ENCODE results near the gene IRF3.

Gene IRF3

GRCh38 chr19:49676784-49677230 lies 11.2 kb upstream of the IRF3 start:
- Histone ChIP-seq H3K9ac (ENCODE audit: low read length) (peak overlapping the region; percentile 95), H3K4me1 (ENCODE audit: control insufficient read depth, low read depth, low read length) (peaks cover 18% of the 10 kb centered on the region), H3K27ac (ENCODE audit: low read length) (peak overlapping the region; percentile 85), H3K36me3 (ENCODE audit: control insufficient read depth, low read depth, low read length) (peaks cover 9% of the 10 kb centered on the region), H3K9me3 (ENCODE audit: control insufficient read depth, low read depth, low read length) (no peaks in the 10 kb centered on the region), H3K27me3 (ENCODE audit: control insufficient read depth, insufficient read depth, low read length) (no peaks in the 10 kb centered on the region), H3K4me3 (ENCODE audit: low read length) (peak overlapping the region; percentile 98)

GRCh38 chr19:49676136-49676783 lies 10.6 kb upstream of the IRF3 start:
- H3K4me1 ChIP-seq (ENCODE audit: control insufficient read depth, low read depth, low read length), result peaks cover 19% of the 10 kb centered on the region

DNA sequence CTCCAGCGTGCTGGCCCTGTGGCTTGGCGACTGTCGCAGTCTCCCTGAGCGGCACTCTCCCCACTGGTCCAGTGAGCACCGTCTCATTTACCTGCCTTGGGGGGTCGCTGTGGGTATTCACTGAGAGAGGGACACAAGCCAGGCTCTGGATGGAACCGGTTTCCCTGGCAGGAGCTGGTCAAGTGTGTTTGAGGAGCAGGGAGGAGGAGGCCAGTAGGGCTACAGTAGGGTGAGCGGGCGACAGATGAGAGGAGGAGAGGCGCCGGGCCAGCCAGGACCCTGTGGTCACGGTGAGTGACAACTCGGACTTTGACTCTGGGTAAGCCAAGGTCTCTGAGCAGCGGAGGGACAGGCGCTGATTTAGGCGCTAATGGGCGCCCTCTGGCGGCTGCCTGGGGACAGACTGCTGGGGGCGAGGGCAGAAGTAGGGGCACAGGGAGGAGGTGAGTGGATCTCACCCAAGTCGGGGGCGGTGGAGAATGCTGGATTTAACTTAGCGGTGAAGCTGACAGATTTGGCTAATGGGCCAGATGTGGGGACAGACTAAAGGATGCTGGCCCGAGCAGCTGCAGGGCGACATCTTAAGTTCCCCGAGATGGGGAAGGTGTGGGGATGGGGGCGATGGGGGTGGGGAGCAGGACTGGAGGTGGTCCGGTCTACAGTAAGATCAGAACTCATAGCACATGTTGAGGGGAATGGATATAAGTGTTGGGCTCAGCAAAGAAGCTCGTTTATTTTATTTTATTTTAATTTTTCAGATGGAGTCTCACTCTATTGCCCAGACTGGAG lies 6.7 kb upstream of the IRF3 start:
- Histone ChIP-seq H3K4me3 (ENCODE audit: low read length) (peak overlapping the region; percentile 35), H3K4me1 (ENCODE audit: control insufficient read depth, low read depth, low read length) (peaks cover 4% of the 10 kb centered on the region), H3K27ac (ENCODE audit: low read length) (peak overlapping the region; percentile 29), H3K36me3 (ENCODE audit: control insufficient read depth, low read depth, low read length) (peaks cover 7% of the 10 kb centered on the region), H3K9me3 (ENCODE audit: control insufficient read depth, low read depth, low read length) (no peaks in the 10 kb centered on the region), H3K27me3 (ENCODE audit: control insufficient read depth, insufficient read depth, low read length) (no peaks in the 10 kb centered on the region), H3K9ac (ENCODE audit: low read length) (peak overlapping the region; percentile 30)

More at GRCh38 chr19:49676136-49676783, 10.6 kb upstream of the IRF3 start:
- H3K27ac ChIP-seq (ENCODE audit: low read length), result peak overlapping the region; percentile 99
- peaks cover 5% of the 10 kb centered on the region for H3K36me3 ChIP-seq (ENCODE audit: control insufficient read depth, low read depth, low read length)
- H3K9me3 ChIP-seq (ENCODE audit: control insufficient read depth, low read depth, low read length), result no peaks in the 10 kb centered on the region
- no peaks in the 10 kb centered on the region for H3K27me3 ChIP-seq (ENCODE audit: control insufficient read depth, insufficient read depth, low read length)
- H3K4me3 ChIP-seq (ENCODE audit: low read length), result peak overlapping the region; percentile 70
- peak overlapping the region; percentile 94 for H3K9ac ChIP-seq (ENCODE audit: low read length)

DNA sequence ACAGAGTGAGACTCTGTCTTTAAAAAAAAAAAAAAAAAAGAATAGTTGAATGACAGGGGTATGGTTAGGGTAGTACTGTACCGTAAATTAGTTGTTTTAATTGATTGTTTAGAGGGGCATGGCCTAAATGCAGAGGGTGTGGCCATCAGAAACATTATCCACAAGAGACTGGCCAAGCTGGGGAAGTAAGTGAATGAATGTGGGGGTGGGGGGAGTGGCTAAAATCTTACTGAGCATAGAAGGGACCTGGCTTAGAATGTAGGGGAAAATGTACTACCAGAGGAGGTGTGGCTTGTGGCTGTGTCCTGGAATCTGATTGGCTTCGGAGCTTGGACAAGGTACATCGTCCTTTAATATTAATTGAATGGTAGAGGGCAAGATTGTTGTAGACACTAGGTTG lies 3.9 kb upstream of the IRF3 start:
- Histone ChIP-seq H3K36me3 (ENCODE audit: control insufficient read depth, low read depth, low read length) (peaks cover 7% of the 10 kb centered on the region), H3K4me1 (ENCODE audit: control insufficient read depth, low read depth, low read length) (peaks cover 10% of the 10 kb centered on the region), H3K27me3 (ENCODE audit: control insufficient read depth, insufficient read depth, low read length) (no peaks in the 10 kb centered on the region), H3K27ac (ENCODE audit: low read length) (no peak overlapping the region), H3K4me3 (ENCODE audit: low read length) (no peak overlapping the region), H3K9me3 (ENCODE audit: control insufficient read depth, low read depth, low read length) (no peaks in the 10 kb centered on the region), H3K9ac (ENCODE audit: low read length) (no peak overlapping the region)

GRCh38 chr19:49667473-49667872 lies 1.8 kb upstream of the IRF3 start:
- Histone ChIP-seq H3K36me3 (ENCODE audit: control insufficient read depth, low read depth, low read length) (peaks cover 11% of the 10 kb centered on the region), H3K4me1 (ENCODE audit: control insufficient read depth, low read depth, low read length) (peaks cover 10% of the 10 kb centered on the region), H3K27me3 (ENCODE audit: control insufficient read depth, insufficient read depth, low read length) (no peaks in the 10 kb centered on the region), H3K9me3 (ENCODE audit: control insufficient read depth, low read depth, low read length) (no peaks in the 10 kb centered on the region), H3K27ac (ENCODE audit: low read length) (no peak overlapping the region), H3K9ac (ENCODE audit: low read length) (no peak overlapping the region), H3K4me3 (ENCODE audit: low read length) (no peak overlapping the region)

DNA sequence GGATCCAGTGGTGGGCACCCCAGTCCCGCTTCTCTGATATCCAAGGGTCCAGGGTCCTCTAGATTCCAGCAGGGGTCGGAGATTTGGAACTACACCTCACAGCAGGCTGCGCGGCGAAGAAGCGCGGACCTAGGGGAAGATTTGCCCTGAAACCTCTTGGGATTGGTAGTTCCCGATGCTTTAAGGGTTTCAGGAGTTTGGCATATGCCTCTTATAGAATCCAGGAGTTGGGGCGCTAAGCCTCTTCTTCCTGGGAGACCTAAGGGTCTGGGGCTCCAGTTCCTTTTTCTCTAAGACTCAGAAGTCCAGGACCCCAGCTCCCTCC lies 425 bp upstream of the IRF3 start:
- Histone ChIP-seq H3K4me3 (ENCODE audit: low read length) (peak overlapping the region; percentile 98), H3K36me3 (ENCODE audit: control insufficient read depth, low read depth, low read length) (peaks cover 25% of the 10 kb centered on the region), H3K9ac (ENCODE audit: low read length) (peak overlapping the region; percentile 72), H3K9me3 (ENCODE audit: control insufficient read depth, low read depth, low read length) (no peaks in the 10 kb centered on the region), H3K4me1 (ENCODE audit: control insufficient read depth, low read depth, low read length) (peaks cover 5% of the 10 kb centered on the region), H3K27me3 (ENCODE audit: control insufficient read depth, insufficient read depth, low read length) (no peaks in the 10 kb centered on the region), H3K27ac (ENCODE audit: low read length) (no peak overlapping the region)

DNA sequence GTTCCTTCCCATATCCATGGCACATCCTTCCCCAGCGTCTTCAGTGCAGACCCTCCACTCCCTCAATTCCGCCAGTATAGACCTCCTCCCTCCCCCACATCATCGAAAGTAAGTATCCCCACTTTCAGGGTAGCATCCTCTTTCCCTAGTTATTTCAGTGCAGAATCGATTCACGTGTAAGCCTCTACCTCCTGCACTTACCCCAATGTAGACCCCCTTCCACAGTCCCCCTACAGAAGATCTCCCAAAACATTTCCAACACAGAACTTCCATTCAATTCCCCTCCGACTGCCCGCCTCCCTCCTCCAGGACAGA lies 664 bp downstream of the IRF3 start:
- Histone ChIP-seq H3K4me3 (ENCODE audit: low read length) (peak overlapping the region; percentile 98), H3K9me3 (ENCODE audit: control insufficient read depth, low read depth, low read length) (no peaks in the 10 kb centered on the region), H3K36me3 (ENCODE audit: control insufficient read depth, low read depth, low read length) (peaks cover 25% of the 10 kb centered on the region), H3K27me3 (ENCODE audit: control insufficient read depth, insufficient read depth, low read length) (no peaks in the 10 kb centered on the region), H3K27ac (ENCODE audit: low read length) (peak overlapping the region; percentile 55), H3K9ac (ENCODE audit: low read length) (peak overlapping the region; percentile 72), H3K4me1 (ENCODE audit: control insufficient read depth, low read depth, low read length) (peaks cover 5% of the 10 kb centered on the region)

DNA sequence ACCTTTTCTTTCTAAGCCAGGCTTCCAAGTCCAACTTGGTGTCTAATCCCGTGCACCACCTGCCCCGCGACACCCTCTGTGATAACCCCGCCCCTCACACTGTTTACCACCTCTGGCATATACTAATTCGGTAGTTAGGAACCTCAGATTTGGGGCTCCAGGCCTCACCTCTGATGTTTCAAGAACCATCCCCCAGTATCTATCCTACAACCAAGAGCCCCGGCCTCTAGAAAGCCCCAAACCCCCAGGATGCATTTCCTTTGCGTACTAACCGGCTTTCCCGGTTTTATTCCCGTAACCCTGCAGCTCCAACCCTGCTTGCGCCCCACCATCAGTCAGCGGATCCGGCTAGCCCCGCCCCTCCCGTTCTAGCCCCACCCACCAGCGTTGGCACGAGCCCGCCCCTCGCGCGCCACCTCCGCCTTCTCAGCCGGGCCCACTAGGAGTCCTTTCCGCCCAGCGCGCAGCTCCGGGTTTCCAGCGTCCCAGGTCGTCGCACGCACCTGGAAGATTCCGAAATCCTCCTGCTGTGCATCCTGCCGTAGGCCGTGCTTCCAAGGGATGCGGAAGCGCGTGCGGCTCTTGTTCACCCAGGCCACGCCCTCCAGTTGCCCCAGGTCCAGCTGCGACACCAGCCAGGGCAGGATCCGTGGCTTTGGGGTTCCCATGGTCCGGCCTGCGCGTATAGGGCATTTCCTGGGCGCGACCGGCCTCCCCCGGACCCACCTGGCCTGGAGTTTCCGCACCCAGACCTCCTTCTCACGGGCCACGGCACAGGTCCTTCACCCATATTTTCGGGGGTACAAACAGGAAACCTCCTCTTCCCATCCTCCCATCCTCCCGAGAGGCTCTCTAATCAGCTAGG lies 1.3 kb downstream of the IRF3 start:
- peaks cover 28% of the 10 kb centered on the region for H3K36me3 ChIP-seq (ENCODE audit: control insufficient read depth, low read depth, low read length)
- no peaks in the 10 kb centered on the region for H3K27me3 ChIP-seq (ENCODE audit: control insufficient read depth, insufficient read depth, low read length)
- no peaks in the 10 kb centered on the region for H3K9me3 ChIP-seq (ENCODE audit: control insufficient read depth, low read depth, low read length)
- peak overlapping the region; percentile 55 for H3K27ac ChIP-seq (ENCODE audit: low read length)
- H3K9ac ChIP-seq (ENCODE audit: low read length), result peak overlapping the region; percentile 72
- peaks cover 5% of the 10 kb centered on the region for H3K4me1 ChIP-seq (ENCODE audit: control insufficient read depth, low read depth, low read length)
- peak overlapping the region; percentile 98 for H3K4me3 ChIP-seq (ENCODE audit: low read length)

- H3K9me3 ChIP-seq (ENCODE audit: control insufficient read depth, low read depth, low read length), result no peaks in the 10 kb centered on the region
- H3K36me3 ChIP-seq (ENCODE audit: control insufficient read depth, low read depth, low read length), result peaks cover 32% of the 10 kb centered on the region
- no peaks in the 10 kb centered on the region for H3K27me3 ChIP-seq (ENCODE audit: control insufficient read depth, insufficient read depth, low read length)
- H3K4me1 ChIP-seq (ENCODE audit: control insufficient read depth, low read depth, low read length), result peaks cover 5% of the 10 kb centered on the region
- no peak overlapping the region for H3K27ac ChIP-seq (ENCODE audit: low read length)
- H3K9ac ChIP-seq (ENCODE audit: low read length), result no peak overlapping the region
- H3K4me3 ChIP-seq (ENCODE audit: low read length), result no peak overlapping the region
These were observed 2.4 kb downstream of the IRF3 start for GRCh38 chr19:49663224-49663623.

DNA sequence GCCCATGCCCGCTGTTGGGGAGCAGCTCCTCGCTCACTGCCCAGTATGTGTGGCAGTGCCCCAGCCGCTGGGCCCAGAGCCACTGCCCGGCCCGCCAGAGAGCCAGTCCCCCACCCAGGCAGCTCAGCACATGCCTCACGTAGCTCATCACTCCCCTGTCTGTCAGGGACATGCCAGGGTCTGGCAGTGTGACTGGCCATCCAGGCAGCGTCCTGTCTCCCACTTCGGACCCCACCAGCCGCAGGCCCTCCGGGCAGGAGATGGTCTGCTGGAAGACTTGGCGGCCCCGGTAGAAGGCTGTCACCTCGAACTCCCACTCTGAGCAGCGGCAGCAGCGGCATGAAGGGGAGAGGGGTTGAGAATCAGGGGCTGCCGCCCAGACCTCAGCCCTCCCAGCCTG lies 3.6 kb downstream of the IRF3 start:
- Histone ChIP-seq H3K27me3 (ENCODE audit: control insufficient read depth, insufficient read depth, low read length) (no peaks in the 10 kb centered on the region), H3K4me3 (ENCODE audit: low read length) (no peak overlapping the region), H3K27ac (ENCODE audit: low read length) (no peak overlapping the region), H3K9me3 (ENCODE audit: control insufficient read depth, low read depth, low read length) (no peaks in the 10 kb centered on the region), H3K4me1 (ENCODE audit: control insufficient read depth, low read depth, low read length) (peaks cover 5% of the 10 kb centered on the region), H3K36me3 (ENCODE audit: control insufficient read depth, low read depth, low read length) (peaks cover 39% of the 10 kb centered on the region), H3K9ac (ENCODE audit: low read length) (no peak overlapping the region)

DNA sequence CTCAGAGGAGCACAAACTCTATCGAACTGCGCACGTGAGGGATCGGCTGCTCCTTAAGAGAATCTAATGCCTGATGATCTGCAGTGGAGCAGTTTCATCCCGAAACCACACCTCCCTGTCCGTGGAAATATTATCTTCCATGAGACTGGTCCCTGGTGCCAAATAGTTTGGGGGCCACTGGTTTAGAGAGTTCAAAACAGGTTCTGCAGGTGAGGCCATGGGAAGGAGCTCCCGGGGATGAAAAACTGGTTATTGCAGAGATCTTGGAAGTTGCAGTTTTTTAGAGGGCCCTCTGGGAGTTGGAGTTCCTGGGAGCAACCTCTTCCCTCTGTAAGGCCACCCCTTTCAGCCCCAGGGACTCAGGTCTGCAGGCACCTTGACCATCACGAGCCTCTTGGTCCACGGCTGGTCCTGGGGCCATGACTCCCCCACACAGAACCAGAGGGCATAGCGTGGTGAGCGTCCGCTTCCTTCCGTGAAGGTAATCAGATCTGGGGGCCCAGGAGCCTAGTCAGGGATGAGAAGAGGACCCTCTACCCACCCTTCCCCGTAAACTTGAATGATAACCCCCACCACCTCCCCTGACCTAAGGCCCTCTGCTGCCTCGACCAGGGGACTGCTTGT lies 5.2 kb downstream of the IRF3 start:
- Histone ChIP-seq H3K4me1 (ENCODE audit: control insufficient read depth, low read depth, low read length) (no peaks in the 10 kb centered on the region), H3K27ac (ENCODE audit: low read length) (no peak overlapping the region), H3K9me3 (ENCODE audit: control insufficient read depth, low read depth, low read length) (no peaks in the 10 kb centered on the region), H3K36me3 (ENCODE audit: control insufficient read depth, low read depth, low read length) (peaks cover 39% of the 10 kb centered on the region), H3K27me3 (ENCODE audit: control insufficient read depth, insufficient read depth, low read length) (no peaks in the 10 kb centered on the region), H3K9ac (ENCODE audit: low read length) (no peak overlapping the region), H3K4me3 (ENCODE audit: low read length) (no peak overlapping the region)
